IMR-90 (cell line): ENCODE results near the gene PAQR4. TPM values are rescaled to one million over a fixed set of nuclear protein-coding genes. Genes with fewer than 3 reads are reported as not detected.

Source experiments
- ATAC-seq: fragments of 200-7000 bp; cut with Tn5 transposase; 2 replicates; pipeline ENCODE4 v1.9.1; 2020; ENCODE audit warnings: low read depth, mild to moderate bottlenecking, moderate library complexity
- BruUV-seq: library from RNA; stranded (reverse); fragments of 400-500 nt; replicated peaks from 2 replicates; lab custom pipeline; 2021; lab: Mats Ljungman, UMichigan
- CTCF ChIA-PET: fragments of 300-600 bp; formaldehyde crosslinking; extraction: SDS; loops from one replicate; lab custom pipeline; 2021; ENCODE audit warnings: antibody characterized with exemption; lab: Yijun Ruan, JAX
- POLR2A ChIA-PET: fragments of 300-600 bp; sonication (Branson Sonifier 250); formaldehyde crosslinking; loops from one replicate; lab custom pipeline; 2022; ENCODE audit warnings: antibody characterized with exemption; ENCODE audit not compliant: unreplicated experiment; lab: Charles Lee
- DNase-seq: peaks from one replicate; pipeline ENCODE4 v3.0.0; 2013
- H2AFZ ChIP-seq: replicated peaks from 2 replicates; pipeline ENCODE3; 2013; ENCODE audit warnings: low read length, mild to moderate bottlenecking; ENCODE audit not compliant: poor library complexity
- H2AK5ac ChIP-seq: 2 replicates; pipeline ENCODE4 v1.6.1; 2013; ENCODE audit warnings: low read depth, low read length, inconsistent platforms
- H2AK9ac ChIP-seq: replicated peaks from 2 replicates; pipeline ENCODE3; 2013; ENCODE audit warnings: mild to moderate bottlenecking, low read depth, low read length, moderate library complexity; ENCODE audit not compliant: poor library complexity
- H2BK120ac ChIP-seq: 2 replicates; pipeline ENCODE4 v1.6.1; 2013; ENCODE audit warnings: low read depth, low read length, inconsistent platforms
- H2BK15ac ChIP-seq: 3 replicates; pipeline ENCODE4 v1.6.1; 2013; ENCODE audit warnings: low read depth, low read length, inconsistent platforms
- H2BK20ac ChIP-seq: 2 replicates; pipeline ENCODE4 v1.6.1; 2013; ENCODE audit warnings: low read depth, mild to moderate bottlenecking, inconsistent platforms, low read length, moderate library complexity
- H2BK5ac ChIP-seq: 2 replicates; pipeline ENCODE4 v1.6.1; 2013; ENCODE audit warnings: mild to moderate bottlenecking, low read depth, low read length, inconsistent platforms; ENCODE audit not compliant: poor library complexity, severe bottlenecking
- H3K14ac ChIP-seq: replicated peaks from 2 replicates; pipeline ENCODE4 v1.6.1; 2013; ENCODE audit warnings: low read depth, low read length, inconsistent platforms
- H3K18ac ChIP-seq: 2 replicates; pipeline ENCODE4 v1.6.1; 2013; ENCODE audit warnings: low read depth, low read length, control low read depth
- H3K23ac ChIP-seq: 2 replicates; pipeline ENCODE4 v1.6.1; 2013; ENCODE audit warnings: low read depth, low read length, inconsistent platforms
- H3K27ac ChIP-seq: 2 replicates; pipeline ENCODE4 v1.5.1; 2013; ENCODE audit warnings: mild to moderate bottlenecking, control low read depth, low read length; ENCODE audit not compliant: insufficient read depth
- H3K27me3 ChIP-seq: 2 replicates; pipeline ENCODE4 v1.6.1; 2013; ENCODE audit warnings: low read length; ENCODE audit not compliant: control insufficient read depth, insufficient read depth
- H3K36me3 ChIP-seq: 2 replicates; pipeline ENCODE4 v1.6.1; 2013; ENCODE audit warnings: low read length, mixed read lengths; ENCODE audit not compliant: control insufficient read depth, insufficient read depth
- H3K4ac ChIP-seq: 2 replicates; pipeline ENCODE4 v1.6.1; 2013; ENCODE audit warnings: low read depth, low read length, inconsistent platforms
- H3K4me1 ChIP-seq: 2 replicates; pipeline ENCODE4 v1.6.1; 2013; ENCODE audit warnings: low read length, mixed read lengths; ENCODE audit not compliant: control insufficient read depth, insufficient read depth
- H3K4me2 ChIP-seq: 2 replicates; pipeline ENCODE4 v1.6.1; 2013; ENCODE audit warnings: low read depth, mild to moderate bottlenecking, control low read depth, low read length, moderate library complexity
- H3K4me3 ChIP-seq: 2 replicates; pipeline ENCODE4 v1.5.1; 2013; ENCODE audit warnings: low read depth, mild to moderate bottlenecking, control low read depth, low read length, moderate library complexity; ENCODE audit not compliant: insufficient read depth
- H3K56ac ChIP-seq: 2 replicates; pipeline ENCODE4 v1.6.1; 2013; ENCODE audit warnings: low read length, inconsistent platforms; ENCODE audit not compliant: insufficient read depth; ENCODE audit errors: extremely low read depth
- H3K79me1 ChIP-seq, 2 experiments: 2 replicates each; pipeline ENCODE4 v1.6.1; 2013; ENCODE audit warnings: low read length in 2 of 2, inconsistent platforms in 1 of 2, low read depth in 1 of 2
- H3K9ac ChIP-seq: 2 replicates; pipeline ENCODE4 v1.6.1; 2013; ENCODE audit warnings: low read depth, low read length, control low read depth
- H3K9me1 ChIP-seq: 2 replicates; pipeline ENCODE4 v1.6.1; 2013; ENCODE audit warnings: low read length, inconsistent platforms; ENCODE audit not compliant: insufficient read depth
- H3K9me3 ChIP-seq: 2 replicates; pipeline ENCODE4 v1.6.1; 2013; ENCODE audit warnings: low read length; ENCODE audit not compliant: control insufficient read depth, insufficient read depth
- H4K20me1 ChIP-seq: 2 replicates; pipeline ENCODE4 v1.6.1; 2013; ENCODE audit warnings: low read length, inconsistent platforms; ENCODE audit not compliant: insufficient read depth
- H4K5ac ChIP-seq: 2 replicates; pipeline ENCODE4 v1.6.1; 2013; ENCODE audit warnings: mild to moderate bottlenecking, low read depth, low read length, control low read depth
- H4K8ac ChIP-seq, 2 experiments: 2 replicates each; pipeline ENCODE4 v1.6.1; 2013; ENCODE audit warnings: low read depth in 2 of 2, low read length in 2 of 2, control low read depth in 1 of 2, inconsistent platforms in 1 of 2
- H4K91ac ChIP-seq: 2 replicates; pipeline ENCODE4 v1.6.1; 2013; ENCODE audit warnings: low read depth, low read length, inconsistent platforms; ENCODE audit not compliant: insufficient read depth
- BHLHE40 ChIP-seq: fragments of 150-350 bp; IDR thresholded peaks from 2 replicates; pipeline ENCODE4 v1.6.1; 2016; ENCODE audit warnings: mild to moderate bottlenecking, low read depth, low read length
- CEBPB ChIP-seq: IDR thresholded peaks from 2 replicates; pipeline ENCODE4 v1.6.1; 2012; ENCODE audit warnings: low read depth, low read length, improper control_type of control experiment
- CHD1 ChIP-seq: IDR thresholded peaks from 2 replicates; pipeline ENCODE4 v1.6.1; 2012; ENCODE audit warnings: low read depth, low read length, improper control_type of control experiment
- CTCF ChIP-seq: conservative IDR thresholded peaks from 2 replicates; pipeline ENCODE4 v1.5.1; 2012; ENCODE audit warnings: mild to moderate bottlenecking, low read depth, low read length, improper control_type of control experiment
- ELK1 ChIP-seq: fragments of 150-350 bp; IDR thresholded peaks from 2 replicates; pipeline ENCODE4 v1.6.1; 2016; ENCODE audit warnings: low read depth, mild to moderate bottlenecking, low read length, moderate library complexity, borderline replicate concordance
- FOS ChIP-seq: fragments of 150-350 bp; IDR thresholded peaks from 2 replicates; pipeline ENCODE4 v1.6.1; 2016; ENCODE audit warnings: low read depth, low read length
- MAFK ChIP-seq: IDR thresholded peaks from 2 replicates; pipeline ENCODE4 v1.6.1; 2012; ENCODE audit warnings: low read depth, low read length, improper control_type of control experiment
- MAZ ChIP-seq: IDR thresholded peaks from 2 replicates; pipeline ENCODE4 v1.6.1; 2012; ENCODE audit warnings: low read depth, mild to moderate bottlenecking, low read length, improper control_type of control experiment, moderate library complexity, borderline replicate concordance
- MXI1 ChIP-seq: IDR thresholded peaks from 2 replicates; pipeline ENCODE4 v1.6.1; 2012; ENCODE audit warnings: low read depth, mild to moderate bottlenecking, low read length, moderate library complexity, borderline replicate concordance
- NFE2L2 ChIP-seq: fragments of 150-350 bp; IDR thresholded peaks from 2 replicates; pipeline ENCODE4 v1.6.1; 2016; ENCODE audit warnings: low read depth, mild to moderate bottlenecking, low read length
- POLR2A ChIP-seq: IDR thresholded peaks from 2 replicates; pipeline ENCODE4 v1.6.1; 2012; ENCODE audit warnings: mild to moderate bottlenecking, low read depth, low read length
- RAD21 ChIP-seq: IDR thresholded peaks from 2 replicates; pipeline ENCODE4 v1.6.1; 2012; ENCODE audit warnings: low read length, improper control_type of control experiment
- RCOR1 ChIP-seq: IDR thresholded peaks from 2 replicates; pipeline ENCODE4 v1.6.1; 2012; ENCODE audit warnings: mild to moderate bottlenecking, low read length, improper control_type of control experiment; ENCODE audit not compliant: insufficient replicate concordance
- RFX5 ChIP-seq: IDR thresholded peaks from 2 replicates; pipeline ENCODE4 v1.8.0; 2012; ENCODE audit warnings: low read depth, mild to moderate bottlenecking, low read length, moderate library complexity
- SMC3 ChIP-seq: fragments of 150-350 bp; IDR thresholded peaks from 2 replicates; pipeline ENCODE4 v1.6.1; 2016; ENCODE audit warnings: low read depth, mild to moderate bottlenecking, antibody characterized with exemption, low read length, moderate library complexity
- USF2 ChIP-seq: fragments of 150-350 bp; IDR thresholded peaks from 2 replicates; pipeline ENCODE4 v1.6.1; 2017; ENCODE audit warnings: mild to moderate bottlenecking, antibody characterized with exemption, low read length, low read depth
- WGBS, 2 experiments: methylation state at CpG; one replicate each; pipeline versions ENCODE4 v1.1.5 to v1.1.7; 2013; ENCODE audit warnings: missing lambda C conversion rate in 2 of 2; ENCODE audit not compliant: insufficient read length in 1 of 2; ENCODE audit errors: extremely low coverage in 2 of 2; 5-methylcytosine and 5-hydroxymethylcytosine counted together
- dilution Hi-C: fragments of 300-500 bp; cut with HindIII; formaldehyde crosslinking; loops from one replicate; pipeline ENCODE4 v1.14.3; 2018; ENCODE audit warnings: low sequenced_read_pairs; ENCODE audit not compliant: unreplicated experiment
- in situ Hi-C: fragments of 300-500 bp; cut with MboI; formaldehyde crosslinking; loops from 3 replicates; pipeline ENCODE4 v1.14.3; 2019; ENCODE audit warnings: low sequenced_read_pairs, inconsistent platforms, mixed read lengths
- intact Hi-C: fragments of 100-400 bp; cut with micrococcal nuclease; formaldehyde crosslinking; loops from 2 replicates; pipeline ENCODE4 v1.10.0; 2022
- polyA plus RNA-seq, 3 experiments: library from polyadenylated mRNA; depleted of rRNA; stranded (reverse); fragments of >200 nt; gene quantifications; 2 replicates each; pipeline ENCODE4 v1.2.3, GENCODE V29; 2012; ENCODE audit warnings: low replicate concordance in 1 of 3
- total RNA-seq: library from RNA; depleted of rRNA; stranded (reverse); fragments of >200 nt; gene quantifications from 2 replicates; pipeline ENCODE4 v1.2.3, GENCODE V29; 2012

Gene PAQR4
- total and polyA plus RNA-seq, 2 of the 4 experiments (the other 2 are of a cell fraction) = 2.2 to 10.0 TPM

- no peaks in the 10 kb centered on the region for H3K9me3 ChIP-seq
- peaks cover 44% of the 10 kb centered on the region for H3K27me3 ChIP-seq
- H2BK120ac ChIP-seq = no peak overlapping the region
- H3K36me3 ChIP-seq = peaks cover 4% of the 10 kb centered on the region; the same call in 1 of the 2 replicates
- H4K20me1 ChIP-seq = 0 out of 2 replicates have a peak, but pooled peaks cover 3% of the 10 kb centered on the region
- no peaks in the 10 kb centered on the region for H3K4me1 ChIP-seq
- no peaks in the 10 kb centered on the region for H3K9me1 ChIP-seq
- no TSS peak for BruUV-seq
- no peak overlapping the region for H4K8ac ChIP-seq
- no peak overlapping the region for H2AK5ac ChIP-seq
- intact Hi-C loops (no loop called here), in situ Hi-C loops (no loop called here), dilution Hi-C loops (no loop called here)
- no peak overlapping the region for H3K4me2 ChIP-seq
- no peak overlapping the region for H3K56ac ChIP-seq
- no peak overlapping the region for H4K5ac ChIP-seq
- 50% methylated on average over 7 of the region's 26 CpGs; no CpG with 5 or more reads in 1 of the 2 experiments for WGBS, 2 experiments
- H2BK15ac ChIP-seq = no peak overlapping the region
- H2BK5ac ChIP-seq = no peak overlapping the region
- H3K79me1 ChIP-seq = no peaks in the 10 kb centered on the region
- H2AK9ac ChIP-seq = no peak overlapping the region
- no peak overlapping the region for H3K23ac ChIP-seq
- ATAC-seq = no peak
- H3K4me3 ChIP-seq = no peak overlapping the region
- POLR2A ChIA-PET = no interaction called here
- H4K91ac ChIP-seq = no peak overlapping the region
- no peak overlapping the region for H3K9ac ChIP-seq
- no peak overlapping the region for H3K4ac ChIP-seq
- H3K27ac ChIP-seq = no peak overlapping the region
- no peak overlapping the region for H3K18ac ChIP-seq
- no peak for TF ChIP-seq CTCF
- TF ChIP-seq USF2 = no peak
- no peak for TF ChIP-seq MAFK
- no peak for TF ChIP-seq CHD1
- no peak for TF ChIP-seq POLR2A
- TF ChIP-seq FOS = no peak
- no peak for TF ChIP-seq BHLHE40
- no peak for TF ChIP-seq ELK1
- no peak for TF ChIP-seq RAD21
- TF ChIP-seq MXI1 = no peak
- TF ChIP-seq RCOR1 = no peak
- TF ChIP-seq MAZ = no peak
- TF ChIP-seq NFE2L2 = no peak
- no peak for TF ChIP-seq RFX5
- no peak for TF ChIP-seq SMC3
- TF ChIP-seq CEBPB = no peak
- H3K14ac ChIP-seq = no peak overlapping the region
- H2AFZ ChIP-seq = no peak overlapping the region
- DNase-seq = no peak
- CTCF ChIA-PET = no interaction called here
- no peak overlapping the region for H2BK20ac ChIP-seq
These were observed 14.3 kb upstream of the PAQR4 start for GRCh38 chr16:2954656-2955381.
